GM06990 (cell line): Measurements from ENCODE around the gene IFNAR1.

Experiments used
- DNase-seq: peaks from one replicate; pipeline ENCODE4 v3.0.0-alpha.2; 2011; ENCODE audit not compliant: insufficient read length; ENCODE audit errors: extremely low read depth
- H3K27me3 ChIP-seq: replicated peaks from 2 replicates; pipeline ENCODE4 v1.6.0; 2011; ENCODE audit warnings: low read length; ENCODE audit not compliant: control insufficient read depth, insufficient read depth
- H3K36me3 ChIP-seq: 2 replicates; pipeline ENCODE4 v1.5.1; 2011; ENCODE audit warnings: low read length; ENCODE audit not compliant: control insufficient read depth, insufficient read depth
- H3K4me3 ChIP-seq: replicated peaks from 2 replicates; pipeline ENCODE4 v1.5.1; 2011; ENCODE audit warnings: low read depth, mild to moderate bottlenecking, control low read depth, low read length
- CTCF ChIP-seq: IDR thresholded peaks from 2 replicates; pipeline ENCODE4 v1.5.1; 2011; ENCODE audit warnings: low read length, control low read depth, mild to moderate bottlenecking, inconsistent platforms; ENCODE audit not compliant: insufficient read depth, poor library complexity, severe bottlenecking

The IFNAR1 gene

GRCh38 chr21:33325222-33326067 is 675 bp downstream of the IFNAR1 start:
- no peaks in the 10 kb centered on the region; the same call in 1 of the 2 replicates for H3K36me3 ChIP-seq
- TF ChIP-seq CTCF = no peak
- DNase-seq = no peak
- no peaks in the 10 kb centered on the region for H3K27me3 ChIP-seq
- H3K4me3 ChIP-seq = peak overlapping the region; percentile 98

- Histone ChIP-seq H3K36me3 (peaks cover 5% of the 10 kb centered on the region), H3K4me3 (no peak overlapping the region), H3K27me3 (no peaks in the 10 kb centered on the region)
- TF ChIP-seq CTCF = no peak
- no peak for DNase-seq
Observed at GRCh38 chr21:33327326-33327725, 2.6 kb downstream of the IFNAR1 start.

GRCh38 chr21:33327792-33328433 is 3.1 kb downstream of the IFNAR1 start:
- no peaks in the 10 kb centered on the region for H3K27me3 ChIP-seq
- H3K4me3 ChIP-seq = no peak overlapping the region
- TF ChIP-seq CTCF = no peak
- no peak for DNase-seq
- peaks cover 5% of the 10 kb centered on the region for H3K36me3 ChIP-seq

- Histone ChIP-seq H3K27me3 (no peaks in the 10 kb centered on the region), H3K36me3 (peaks cover 5% of the 10 kb centered on the region), H3K4me3 (no peak overlapping the region)
- no peak for TF ChIP-seq CTCF
- DNase-seq = no peak
Observed at GRCh38 chr21:33330726-33331125, 6.0 kb downstream of the IFNAR1 start.

- no peaks in the 10 kb centered on the region for H3K27me3 ChIP-seq
- no peak overlapping the region for H3K4me3 ChIP-seq
- peaks cover 5% of the 10 kb centered on the region for H3K36me3 ChIP-seq
- peak; percentile 46 for DNase-seq
- TF ChIP-seq CTCF = no peak
Observed at GRCh38 chr21:33332143-33332542, 7.4 kb downstream of the IFNAR1 start.

- no peak for TF ChIP-seq CTCF
- peaks cover 5% of the 10 kb centered on the region for H3K36me3 ChIP-seq
- no peaks in the 10 kb centered on the region for H3K27me3 ChIP-seq
- no peak for DNase-seq
- no peak overlapping the region for H3K4me3 ChIP-seq
Observed at GRCh38 chr21:33334191-33334590, 9.4 kb downstream of the IFNAR1 start.
